ENCODE results near the gene TBC1D17.

The TBC1D17 gene

DNA sequence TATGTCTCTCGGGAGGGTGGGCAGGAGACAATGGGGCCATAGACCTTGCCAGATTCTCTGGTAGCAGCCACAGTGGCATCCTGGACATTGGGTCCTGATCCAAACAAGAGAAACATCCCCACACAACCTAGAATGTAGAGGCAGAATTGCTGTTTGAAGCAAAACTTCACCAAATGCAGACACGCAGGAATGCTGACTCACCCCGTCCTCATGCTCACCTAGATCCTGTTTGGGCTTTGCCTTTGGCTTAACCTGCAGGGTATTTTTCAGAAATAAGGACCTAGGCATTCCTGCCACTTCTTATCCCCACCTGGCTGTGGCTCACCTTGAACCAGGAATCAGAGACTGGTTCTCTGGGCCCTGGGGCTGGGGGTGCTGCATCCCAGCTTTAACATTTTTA, 7.3 kb downstream of the TBC1D17 start:
- TF ChIP-seq EZH2 (optimal IDR thresholded peaks at IDR 0.05; ENCODE audit: low read depth, low read length): no peak
- no peak for TF ChIP-seq EZH2phosphoT487 (IDR thresholded peaks at IDR 0.05; ENCODE audit: low read length)
- TF ChIP-seq, protein P1, sequence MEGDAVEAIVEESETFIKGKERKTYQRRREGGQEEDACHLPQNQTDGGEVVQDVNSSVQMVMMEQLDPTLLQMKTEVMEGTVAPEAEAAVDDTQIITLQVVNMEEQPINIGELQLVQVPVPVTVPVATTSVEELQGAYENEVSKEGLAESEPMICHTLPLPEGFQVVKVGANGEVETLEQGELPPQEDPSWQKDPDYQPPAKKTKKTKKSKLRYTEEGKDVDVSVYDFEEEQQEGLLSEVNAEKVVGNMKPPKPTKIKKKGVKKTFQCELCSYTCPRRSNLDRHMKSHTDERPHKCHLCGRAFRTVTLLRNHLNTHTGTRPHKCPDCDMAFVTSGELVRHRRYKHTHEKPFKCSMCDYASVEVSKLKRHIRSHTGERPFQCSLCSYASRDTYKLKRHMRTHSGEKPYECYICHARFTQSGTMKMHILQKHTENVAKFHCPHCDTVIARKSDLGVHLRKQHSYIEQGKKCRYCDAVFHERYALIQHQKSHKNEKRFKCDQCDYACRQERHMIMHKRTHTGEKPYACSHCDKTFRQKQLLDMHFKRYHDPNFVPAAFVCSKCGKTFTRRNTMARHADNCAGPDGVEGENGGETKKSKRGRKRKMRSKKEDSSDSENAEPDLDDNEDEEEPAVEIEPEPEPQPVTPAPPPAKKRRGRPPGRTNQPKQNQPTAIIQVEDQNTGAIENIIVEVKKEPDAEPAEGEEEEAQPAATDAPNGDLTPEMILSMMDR (IDR thresholded peaks at IDR 0.05; ENCODE audit: low read length): no peak
- no peaks in the 10 kb centered on the region for H3F3A ChIP-seq (ENCODE audit: insufficient read depth, low read length)
- H3K4me1 ChIP-seq (ENCODE audit: low read length): no peaks in the 10 kb centered on the region
- no peak overlapping the region for H2AFZ ChIP-seq (ENCODE audit: low read length)
- H4K20me1 ChIP-seq (ENCODE audit: insufficient read depth, low read length): no peaks in the 10 kb centered on the region
- no peaks in the 10 kb centered on the region; the same call in 1 of the 2 replicates for H3K36me3 ChIP-seq (replicated peaks; ENCODE audit: insufficient read depth, low read length)
- DNase-seq: no peak
- no peaks in the 10 kb centered on the region for H3K79me2 ChIP-seq (ENCODE audit: low read length)
- H3K27ac ChIP-seq (ENCODE audit: low read length): no peak overlapping the region
- H3K27me3 ChIP-seq (replicated peaks; ENCODE audit: insufficient read depth, low read length): no peaks in the 10 kb centered on the region
- no peaks in the 10 kb centered on the region for H3K9me2 ChIP-seq (replicated peaks; ENCODE audit: insufficient read depth, low read length)
- no peaks in the 10 kb centered on the region for H3K9me3 ChIP-seq (replicated peaks; ENCODE audit: insufficient read depth, low read length)
- no peak overlapping the region for H3K4me3 ChIP-seq (ENCODE audit: low read length)
- H3K4me2 ChIP-seq (ENCODE audit: low read depth, low read length): no peak overlapping the region
- no peak overlapping the region for H3K9ac ChIP-seq (ENCODE audit: low read length)

DNA sequence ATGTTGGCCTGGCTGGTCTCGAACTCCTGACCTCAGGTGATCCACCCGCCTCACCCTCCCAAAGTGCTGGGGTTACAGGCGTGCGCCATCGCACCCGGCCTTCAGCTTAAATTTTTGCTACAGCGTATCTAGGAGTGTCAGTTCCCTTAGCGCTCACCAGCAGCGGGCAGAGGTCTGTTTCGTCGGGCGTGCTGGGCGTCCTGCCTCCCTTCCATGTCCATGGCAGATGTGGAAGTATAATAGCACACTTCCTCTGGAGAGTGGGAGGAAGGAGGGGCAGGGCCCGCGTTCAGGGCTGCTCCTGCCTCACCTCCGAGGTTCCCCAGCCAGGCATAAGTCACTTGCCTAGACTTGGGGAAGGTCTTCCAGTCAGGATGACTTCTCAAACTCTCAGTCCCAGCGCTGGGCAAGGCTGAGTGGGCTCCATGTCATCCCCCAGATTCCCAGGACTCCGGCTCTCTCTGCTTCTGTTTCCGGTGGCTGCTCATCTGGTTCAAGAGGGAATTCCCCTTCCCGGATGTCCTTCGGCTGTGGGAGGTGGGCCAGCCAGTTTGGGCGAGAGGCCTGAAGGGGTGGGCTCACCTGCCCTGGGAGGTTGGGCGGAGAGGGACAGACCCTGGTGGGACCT, 9.6 kb downstream of the TBC1D17 start:
- H3K4me3 ChIP-seq (ENCODE audit: low read length): no peak overlapping the region

DNA sequence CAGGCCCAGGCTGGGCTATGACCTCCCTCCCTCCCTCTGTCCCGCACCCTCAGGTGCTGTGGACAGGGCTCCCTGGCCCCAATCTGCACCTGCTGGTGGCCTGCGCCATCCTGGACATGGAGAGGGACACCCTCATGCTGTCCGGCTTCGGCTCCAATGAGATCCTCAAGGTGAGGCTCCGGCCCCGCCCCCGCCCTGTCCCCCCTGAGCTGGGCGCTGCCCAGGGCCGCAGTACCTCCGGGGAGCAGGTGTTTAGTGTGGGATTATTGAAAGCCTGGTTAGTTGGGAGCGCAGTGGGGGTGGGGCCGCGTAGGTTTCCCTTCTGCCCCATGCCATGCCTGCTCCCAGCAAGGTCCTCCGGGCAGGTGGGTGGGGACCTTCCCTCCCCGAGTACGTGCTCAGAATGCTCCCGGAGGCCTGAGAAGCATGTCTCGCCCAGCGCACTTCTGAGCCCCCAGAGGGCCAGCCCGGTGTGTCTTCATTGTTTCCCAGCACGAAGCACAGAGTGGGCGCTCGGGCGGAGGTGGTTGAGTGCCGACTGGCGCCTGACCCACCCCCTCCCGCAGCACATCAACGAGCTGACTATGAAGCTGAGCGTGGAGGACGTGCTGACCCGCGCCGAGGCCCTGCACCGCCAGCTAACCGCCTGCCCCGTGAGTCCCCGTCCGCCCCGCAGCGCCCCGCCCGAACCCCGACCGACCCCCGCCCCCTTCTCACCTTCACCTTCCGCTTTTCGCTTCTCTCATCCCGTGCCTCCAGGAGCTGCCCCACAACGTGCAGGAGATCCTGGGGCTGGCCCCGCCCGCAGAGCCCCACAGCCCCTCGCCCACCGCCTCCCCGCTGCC, 10.4 kb downstream of the TBC1D17 start:
- H3K4me2 ChIP-seq (ENCODE audit: low read depth, low read length): no peak overlapping the region

More for the DNA sequence above, 9.6 kb downstream of the TBC1D17 start:
- H4K20me1 ChIP-seq (ENCODE audit: insufficient read depth, low read length): no peaks in the 10 kb centered on the region
- no peaks in the 10 kb centered on the region for H3K9me2 ChIP-seq (replicated peaks; ENCODE audit: insufficient read depth, low read length)
- H3K27ac ChIP-seq (ENCODE audit: low read length): no peak overlapping the region
- no peaks in the 10 kb centered on the region; the same call in 1 of the 2 replicates for H3K36me3 ChIP-seq (replicated peaks; ENCODE audit: insufficient read depth, low read length)
- H3K4me1 ChIP-seq (ENCODE audit: low read length): no peaks in the 10 kb centered on the region
- DNase-seq: no peak
- TF ChIP-seq EZH2phosphoT487 (IDR thresholded peaks at IDR 0.05; ENCODE audit: low read length) (no peak), EZH2 (optimal IDR thresholded peaks at IDR 0.05; ENCODE audit: low read depth, low read length) (no peak)
- TF ChIP-seq, protein P1 (IDR thresholded peaks at IDR 0.05; ENCODE audit: low read length): no peak
- H3K9ac ChIP-seq (ENCODE audit: low read length): no peak overlapping the region
- no peak overlapping the region for H2AFZ ChIP-seq (ENCODE audit: low read length)
- H3K4me2 ChIP-seq (ENCODE audit: low read depth, low read length): no peak overlapping the region
- no peaks in the 10 kb centered on the region for H3K9me3 ChIP-seq (replicated peaks; ENCODE audit: insufficient read depth, low read length)
- peaks cover 5% of the 10 kb centered on the region; the same call in 1 of the 2 replicates for H3K27me3 ChIP-seq (replicated peaks; ENCODE audit: insufficient read depth, low read length)
- H3F3A ChIP-seq (ENCODE audit: insufficient read depth, low read length): no peaks in the 10 kb centered on the region
- no peaks in the 10 kb centered on the region for H3K79me2 ChIP-seq (ENCODE audit: low read length)

More for the DNA sequence above, 10.4 kb downstream of the TBC1D17 start:
- no peak overlapping the region for H3K9ac ChIP-seq (ENCODE audit: low read length)
- H3F3A ChIP-seq (ENCODE audit: insufficient read depth, low read length): no peaks in the 10 kb centered on the region
- no peak overlapping the region for H3K27ac ChIP-seq (ENCODE audit: low read length)
- H3K9me2 ChIP-seq (replicated peaks; ENCODE audit: insufficient read depth, low read length): no peaks in the 10 kb centered on the region
- no peaks in the 10 kb centered on the region for H3K79me2 ChIP-seq (ENCODE audit: low read length)
- no peaks in the 10 kb centered on the region for H4K20me1 ChIP-seq (ENCODE audit: insufficient read depth, low read length)
- H3K4me1 ChIP-seq (ENCODE audit: low read length): no peaks in the 10 kb centered on the region
- DNase-seq: no peak
- H3K9me3 ChIP-seq (replicated peaks; ENCODE audit: insufficient read depth, low read length): no peaks in the 10 kb centered on the region
- peaks cover 5% of the 10 kb centered on the region; the same call in 1 of the 2 replicates for H3K27me3 ChIP-seq (replicated peaks; ENCODE audit: insufficient read depth, low read length)
- TF ChIP-seq EZH2 (optimal IDR thresholded peaks at IDR 0.05; ENCODE audit: low read depth, low read length): no peak
- TF ChIP-seq, protein P1 (IDR thresholded peaks at IDR 0.05; ENCODE audit: low read length): no peak
- no peak for TF ChIP-seq EZH2phosphoT487 (IDR thresholded peaks at IDR 0.05; ENCODE audit: low read length)
- no peaks in the 10 kb centered on the region; the same call in 1 of the 2 replicates for H3K36me3 ChIP-seq (replicated peaks; ENCODE audit: insufficient read depth, low read length)
- no peak overlapping the region for H3K4me3 ChIP-seq (ENCODE audit: low read length)
- H2AFZ ChIP-seq (ENCODE audit: low read length): no peak overlapping the region

Data from MM.1S (cell line).